NCI-H2171 (cell line): ENCODE measurements around the gene MAGOHB.
"Not testable (repeated sequence)": the region's sequence is repeated elsewhere in the genome, so short reads cannot be mapped to it uniquely, and the experiment has no call there.

Experiments used
- DNase-seq: peaks from one replicate; lab custom pipeline; 2025; lab: John Stamatoyannopoulos, UW

Gene MAGOHB

DNA sequence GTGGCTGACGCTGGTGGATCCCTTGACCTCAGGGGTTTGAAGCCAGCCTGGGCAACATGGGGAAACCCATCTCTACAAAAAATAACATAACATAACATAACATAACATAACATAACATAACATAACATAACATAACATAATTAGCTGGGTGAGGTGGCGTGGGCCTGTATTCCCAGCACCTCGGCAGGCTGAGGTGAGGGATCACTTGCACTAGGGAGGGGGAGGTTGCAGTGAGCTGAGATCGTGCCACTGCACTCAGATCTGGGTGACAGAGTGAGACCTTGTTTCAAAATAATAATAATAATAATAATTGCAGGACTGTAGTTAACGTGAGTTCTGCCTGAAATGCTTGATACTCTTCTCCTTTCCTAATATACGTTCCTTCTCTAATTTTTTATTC is 1.3 kb downstream of the MAGOHB start:
- no peak for DNase-seq

DNA sequence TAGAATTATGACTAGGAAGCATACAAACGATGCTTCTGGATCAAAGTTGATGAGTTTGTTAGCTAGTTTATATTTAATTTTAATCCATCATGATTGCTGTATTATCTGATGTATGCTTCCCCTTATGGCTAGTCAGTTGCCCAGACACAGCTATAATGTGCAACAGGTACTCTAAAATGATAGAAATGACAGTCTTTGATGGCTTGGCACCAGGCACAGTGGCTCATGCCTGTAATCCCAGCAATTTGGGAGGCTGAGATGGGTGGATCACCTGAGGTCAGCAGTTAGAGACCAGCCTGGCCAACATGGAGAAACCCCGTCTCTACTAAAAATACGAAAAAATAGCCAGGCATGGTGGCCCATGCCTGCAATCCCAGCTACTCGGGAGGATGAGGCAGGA is 2.2 kb downstream of the MAGOHB start:
- not testable (repeated sequence) for DNase-seq

- no peak for DNase-seq
Observed at GRCh38 chr12:10610188-10610587, 3.2 kb downstream of the MAGOHB start.

DNA sequence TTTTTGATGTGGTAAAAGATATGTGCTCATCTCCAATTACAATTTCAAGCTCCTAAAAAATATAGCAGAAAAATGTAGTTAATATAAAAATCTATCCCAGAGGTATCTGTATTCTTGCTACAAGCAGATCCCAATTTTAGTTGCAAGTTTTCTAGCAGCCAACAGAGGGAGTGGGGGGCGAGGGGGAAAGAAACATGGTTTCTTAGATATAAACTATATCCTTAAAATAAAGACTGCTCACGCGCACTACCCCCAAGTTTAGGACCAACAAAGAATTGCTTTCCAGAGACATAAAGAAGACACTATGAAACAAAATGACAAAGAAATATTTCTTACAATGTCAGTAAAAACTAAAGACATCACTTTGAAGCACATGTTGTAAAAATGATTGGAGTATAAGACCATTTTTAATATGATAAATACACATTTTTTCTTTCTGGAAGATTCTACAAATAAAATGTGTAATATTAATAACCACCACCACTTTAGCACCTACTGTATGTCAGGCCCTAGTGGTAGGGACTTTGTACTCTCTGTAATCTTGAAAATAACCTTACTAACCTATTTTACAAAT is 5.4 kb downstream of the MAGOHB start:
- no peak for DNase-seq

DNA sequence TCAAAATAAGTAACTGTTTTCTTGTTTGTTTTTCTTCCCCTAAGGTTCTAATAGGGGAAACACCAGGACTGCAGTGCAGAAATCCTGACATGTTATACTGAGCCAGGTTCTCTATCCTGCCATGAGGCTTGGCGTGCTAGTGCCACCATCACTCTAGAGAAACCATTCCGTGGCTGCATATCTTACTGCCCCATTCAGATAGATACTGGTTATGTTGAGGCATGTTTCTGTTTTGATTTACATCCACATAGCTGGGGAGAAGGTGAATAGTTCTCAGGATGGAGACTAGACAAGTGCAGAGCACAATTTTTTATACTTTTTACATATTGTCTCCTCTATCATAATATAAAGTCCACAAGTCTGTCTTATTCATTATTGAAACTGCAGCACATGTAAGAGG is 11.5 kb downstream of the MAGOHB start:
- DNase-seq = no peak

DNA sequence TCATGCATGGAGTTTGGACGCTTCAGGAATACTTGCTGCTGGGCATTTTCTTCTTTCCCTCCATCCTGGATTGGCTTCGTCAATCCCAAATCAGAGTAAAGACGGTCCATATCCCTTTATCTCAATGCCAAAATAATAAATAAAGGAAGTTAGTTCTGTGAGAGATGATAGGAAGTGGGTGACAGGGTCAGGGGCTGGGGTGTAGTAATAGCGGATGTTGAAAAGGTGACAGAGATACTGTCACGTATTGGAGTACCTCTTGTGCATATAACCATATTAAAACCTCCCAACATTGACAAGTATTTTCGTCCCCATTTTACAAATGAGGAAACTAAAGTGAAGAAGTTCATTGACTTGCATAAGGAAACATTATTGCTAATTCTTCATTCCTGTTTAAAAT is 12.4 kb downstream of the MAGOHB start:
- no peak for DNase-seq

GRCh38 chr12:10595881-10596280 is 17.5 kb downstream of the MAGOHB start:
- DNase-seq = no peak

GRCh38 chr12:10590966-10591365 is 22.4 kb downstream of the MAGOHB start:
- DNase-seq = no peak

DNA sequence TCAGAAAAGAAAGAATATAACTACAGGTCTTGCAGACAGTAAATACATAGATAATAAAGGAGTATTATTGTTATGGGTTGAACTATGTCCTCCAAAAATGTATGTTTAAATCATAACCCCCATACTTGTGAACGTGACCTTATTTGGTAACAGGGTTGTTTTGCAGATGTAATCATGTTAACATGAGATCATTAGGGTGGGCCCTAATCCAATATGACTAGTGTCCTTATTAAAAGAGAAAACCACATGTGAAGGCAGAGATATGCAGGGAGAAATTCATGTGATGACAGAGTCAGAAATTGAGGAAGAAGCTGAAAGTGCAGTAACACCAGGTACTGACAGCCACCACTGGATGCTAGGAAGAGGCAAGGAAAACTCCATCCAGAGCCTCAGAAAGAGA is 29.0 kb downstream of the MAGOHB start:
- no peak for DNase-seq

- DNase-seq = no peak
Observed at GRCh38 chr12:10582704-10583103, 30.7 kb downstream of the MAGOHB start.

DNA sequence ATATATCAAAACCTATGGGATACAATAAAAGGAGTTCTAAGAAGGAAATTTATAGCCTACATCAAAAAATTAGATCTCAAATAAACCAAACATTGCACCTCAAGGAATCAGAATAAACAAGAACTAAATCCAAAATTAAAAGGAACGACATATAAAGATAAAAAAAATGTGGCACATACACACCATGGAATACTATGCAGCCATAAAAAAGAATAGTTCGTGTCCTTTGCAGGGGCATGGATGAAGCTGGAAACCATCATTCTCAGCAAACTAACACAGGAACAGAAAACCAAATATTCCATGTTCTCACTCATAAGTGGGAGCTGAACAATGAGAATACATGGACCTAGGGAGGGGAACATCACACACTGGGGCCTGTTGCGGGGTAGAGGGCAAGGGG is 31.3 kb downstream of the MAGOHB start:
- DNase-seq = not testable (repeated sequence)

GRCh38 chr12:10574307-10574706 is 39.1 kb downstream of the MAGOHB start:
- DNase-seq = no peak

DNA sequence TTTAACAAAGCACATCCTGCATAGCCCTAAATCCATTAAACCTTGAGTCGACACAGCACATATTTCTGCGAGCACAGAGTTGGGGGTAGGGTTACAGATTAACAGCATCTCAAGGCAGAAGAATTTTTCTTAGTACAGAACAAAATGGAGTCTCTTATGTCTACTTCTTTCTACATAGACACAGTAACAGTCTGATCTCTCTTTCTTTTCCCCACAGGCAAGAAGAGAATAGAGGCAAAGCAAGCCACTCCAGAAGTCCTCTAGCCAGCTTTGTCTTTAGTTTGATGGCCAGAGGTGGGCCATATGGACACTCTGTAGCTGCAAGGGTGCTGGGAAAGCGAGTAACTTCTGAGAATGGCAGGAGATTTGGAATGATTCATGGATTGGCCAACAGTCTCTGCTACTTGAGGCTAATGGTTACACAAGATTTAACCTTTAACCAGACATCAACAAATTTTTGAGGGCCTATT is 41.4 kb downstream of the MAGOHB start:
- not testable (repeated sequence) for DNase-seq

- no peak for DNase-seq
Observed at GRCh38 chr12:10571141-10571540, 42.3 kb downstream of the MAGOHB start.

- no peak for DNase-seq
Observed at GRCh38 chr12:10567813-10568212, 45.6 kb downstream of the MAGOHB start.

GRCh38 chr12:10563966-10564365 is 49.4 kb downstream of the MAGOHB start:
- DNase-seq = no peak

- no peak for DNase-seq
Observed at GRCh38 chr12:10563002-10563401, 50.4 kb downstream of the MAGOHB start.

- no peak for DNase-seq
Observed at GRCh38 chr12:10562306-10562933, 51.0 kb downstream of the MAGOHB start.

DNA sequence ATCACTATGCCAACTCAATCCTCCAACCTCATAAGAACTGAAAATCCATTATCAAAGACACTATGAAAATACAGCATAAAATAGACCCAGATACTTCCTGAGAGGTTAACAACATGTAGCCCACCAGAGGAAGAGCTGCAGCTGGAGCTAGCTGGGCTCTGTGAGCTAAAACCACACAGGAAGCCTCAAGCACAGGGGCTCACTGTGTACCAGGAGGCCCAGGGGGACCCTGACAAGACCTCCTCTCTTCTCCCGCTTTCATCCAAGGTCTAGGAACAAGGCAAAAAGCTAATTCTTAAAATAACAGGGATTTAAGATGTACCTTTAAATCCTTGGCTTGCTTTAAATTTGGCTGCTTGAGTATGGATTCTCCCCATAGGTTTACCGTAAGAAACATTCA is 54.2 kb downstream of the MAGOHB start:
- no peak for DNase-seq

- no peak for DNase-seq
Observed at GRCh38 chr12:10558789-10559188, 54.6 kb downstream of the MAGOHB start.

- no peak for DNase-seq
Observed at GRCh38 chr12:10558301-10558700, 55.1 kb downstream of the MAGOHB start.

- DNase-seq = no peak
Observed at GRCh38 chr12:10557766-10558165, 55.6 kb downstream of the MAGOHB start.

DNA sequence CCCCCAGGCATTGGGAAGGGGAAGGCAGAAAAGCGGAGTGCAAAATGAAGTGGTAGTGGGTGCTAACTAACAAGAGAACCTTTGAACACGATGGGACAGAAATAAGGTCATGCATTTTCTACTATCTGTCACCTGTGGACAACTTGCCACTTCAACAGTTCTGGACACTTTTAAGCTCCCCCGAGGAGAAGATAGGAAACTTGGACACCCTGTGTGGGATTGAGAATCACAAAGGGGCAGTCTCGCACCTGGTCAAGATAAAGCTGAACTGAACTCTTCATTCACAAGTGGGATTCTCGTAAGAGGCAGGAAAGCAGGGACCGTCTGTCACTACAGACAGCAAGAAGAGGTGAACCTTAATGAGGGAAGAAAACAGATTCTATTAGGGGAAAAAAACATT is 56.1 kb downstream of the MAGOHB start:
- no peak for DNase-seq
